Kidney (tissue), 14 donors: ENCODE results near the gene ALPG. TPM values are rescaled to one million over a fixed set of nuclear protein-coding genes. Genes with fewer than 3 reads are reported as not detected.

ENCODE experiments used
- DNase-seq, 5 donors: peaks; one replicate each; pipeline ENCODE4 v3.0.0-alpha.2; 2013 to 2020
- FAIRE-seq: peaks from 2 replicates; lab custom pipeline; 2012; peaks lifted over from hg19 to GRCh38; lab: Jason Lieb, UNC
- H3K27ac ChIP-seq, 2 donors: one replicate each; pipeline ENCODE4 v1.7.0; 2013; ENCODE audit warnings: low read depth in 2 of 2, low read length in 2 of 2, inconsistent platforms in 1 of 2
- H3K27me3 ChIP-seq: one replicate; pipeline ENCODE4 v1.7.1; 2013; ENCODE audit warnings: low read length, inconsistent platforms; ENCODE audit not compliant: control insufficient read depth, insufficient read depth
- H3K36me3 ChIP-seq, 3 donors: one replicate each; pipeline versions ENCODE4 v1.7.0 to v1.7.1; 2013; ENCODE audit warnings: low read length in 3 of 3, control low read depth in 1 of 3, inconsistent platforms in 1 of 3; ENCODE audit not compliant: insufficient read depth in 3 of 3, control insufficient read depth in 2 of 3
- H3K4me1 ChIP-seq, 3 donors: one replicate each; pipeline versions ENCODE4 v1.7.0 to v1.7.1; 2013; ENCODE audit warnings: low read length in 3 of 3, inconsistent platforms in 1 of 3, low read depth in 1 of 3; ENCODE audit not compliant: control insufficient read depth in 2 of 3, insufficient read depth in 2 of 3
- H3K4me3 ChIP-seq, 3 donors: one replicate each; pipeline versions ENCODE4 v1.7.0 to v1.8.1; 2013; ENCODE audit warnings: low read length in 3 of 3, control low read depth in 1 of 3, inconsistent platforms in 1 of 3
- H3K9ac ChIP-seq, 3 donors: one replicate each; pipeline versions ENCODE4 v1.7.0 to v1.7.1; 2013; ENCODE audit warnings: low read length in 3 of 3, control low read depth in 1 of 3, inconsistent platforms in 1 of 3
- H3K9me3 ChIP-seq, 3 donors: one replicate each; pipeline versions ENCODE4 v1.7.0 to v1.7.1; 2013; ENCODE audit warnings: low read length in 3 of 3, control low read depth in 1 of 3, inconsistent platforms in 1 of 3; ENCODE audit not compliant: control insufficient read depth in 2 of 3, insufficient read depth in 1 of 3
- CTCF ChIP-seq: IDR thresholded peaks from 3 replicates; pipeline ENCODE4 v1.5.1; 2012; ENCODE audit warnings: mild to moderate bottlenecking, moderate library complexity, borderline replicate concordance; ENCODE audit not compliant: insufficient read depth; ENCODE audit errors: extremely low read depth
- intact Hi-C: fragments of 100-400 bp; cut with DNase I; formaldehyde crosslinking; loops from one replicate; pipeline ENCODE4 v1.11.1; 2022
- polyA plus RNA-seq: library from polyadenylated mRNA; stranded (reverse); fragments of 350-450 nt; fragmentation: Illumina TruSeq; extraction: RNeasy Lipid Tissue Mini Kit (QIAGEN cat#74804); gene quantifications from one replicate; pipeline ENCODE4 v1.2.3, GENCODE V29; 2014; ENCODE audit warnings: low read depth, low replicate concordance; ENCODE audit not compliant: insufficient read depth
- total RNA-seq: library from RNA; stranded (reverse); fragmentation: NEBNext Ultra II Directional; extraction: Animal tissue kit (Norgen Biotek cat#: 25700); gene quantifications from one replicate; pipeline ENCODE4 v1.2.1, GENCODE V29; 2021
- donor health status: control.
- donor health status: control.
- donor health status: control.
- donor health status: control.
- donor health status: control.
- donor health status: DM: yes; HTN: yes; CAD: no.
- donor health status: Normal renal cell carcinoma (clear cell type).

The ALPG gene
- total and polyA plus RNA-seq, 2 donors from 2014 or later, result not detected

GRCh38 chr2:232417489-232417888 is 10.8 kb downstream of the ALPG start:
- Histone ChIP-seq H3K36me3 (no peaks in the 10 kb centered on the region), H3K4me1 (peaks cover 0 to 15% (median 0%) of the 10 kb centered on the region in 3 donors), H3K9me3 (peaks cover 0 to 6% (median 0%) of the 10 kb centered on the region in 3 donors), H3K27me3 (peaks cover 27% of the 10 kb centered on the region), H3K27ac (no peak overlapping the region), H3K4me3 (no peak overlapping the region), H3K9ac (no peak overlapping the region)
- no peak for TF ChIP-seq CTCF
- intact Hi-C loops, result no loop called here
- FAIRE-seq (no peak), DNase-seq (no peak)

GRCh38 chr2:232418056-232418455 is 11.4 kb downstream of the ALPG start:
- H3K36me3 ChIP-seq, result no peaks in the 10 kb centered on the region
- DNase-seq (peak in 1 of 5 donors; percentile 44), FAIRE-seq (no peak)
- H3K9ac ChIP-seq, result no peak overlapping the region
- H3K9me3 ChIP-seq, result peaks cover 0 to 9% (median 0%) of the 10 kb centered on the region in 3 donors
- H3K4me3 ChIP-seq, result no peak overlapping the region
- no peak overlapping the region for H3K27ac ChIP-seq
- intact Hi-C loops, result no loop called here
- peaks cover 24% of the 10 kb centered on the region for H3K27me3 ChIP-seq
- no peak for TF ChIP-seq CTCF
- peaks cover 0 to 15% (median 0%) of the 10 kb centered on the region in 3 donors for H3K4me1 ChIP-seq

GRCh38 chr2:232418466-232419244 is 12.0 kb downstream of the ALPG start:
- no peak overlapping the region for H3K27ac ChIP-seq
- no peak for FAIRE-seq

More at GRCh38 chr2:232418466-232419244, 12.0 kb downstream of the ALPG start:
- Histone ChIP-seq H3K27me3 (peaks cover 23% of the 10 kb centered on the region), H3K36me3 (no peaks in the 10 kb centered on the region), H3K4me1 (peaks cover 0 to 15% (median 0%) of the 10 kb centered on the region in 3 donors), H3K9me3 (peaks cover 0 to 9% (median 0%) of the 10 kb centered on the region in 3 donors), H3K9ac (no peak overlapping the region), H3K4me3 (peak overlapping the region in 1 of 3 donors; percentile 21)
- peak in 4 of 5 donors; percentile 64 to 78 (median 75) for DNase-seq
- TF ChIP-seq CTCF, result no peak
- intact Hi-C loops, result no loop called here
